Measurements from ENCODE around the gene NOTUM. TPM values are rescaled to one million over a fixed set of nuclear protein-coding genes. Genes with fewer than 3 reads are reported as not detected.

NOTUM gene
- total and polyA plus RNA-seq, 9 of the 15 experiments (the other 6 are each of a cell fraction or from before 2014, with no cell fraction given): 0.03 to 14.0 (median 4.1) TPM

GRCh38 chr17:81967533-81968395, 6.8 kb upstream of the NOTUM start (continued):
- TF ChIP-seq ZHX1 (conservative IDR thresholded peaks at IDR 0.05; ENCODE audit: low read length): no peak
- peak; percentile 47 for TF ChIP-seq TAF1 (IDR thresholded peaks at IDR 0.05; ENCODE audit: control insufficient read depth, extremely low read depth, insufficient read depth, low read length, severe bottlenecking)
- TF ChIP-seq NKRF (IDR thresholded peaks at IDR 0.05; ENCODE audit: borderline replicate concordance): no peak
- TF ChIP-seq KDM5B (IDR thresholded peaks at IDR 0.05; ENCODE audit: insufficient replicate concordance, low read depth, low read length): no peak
- peak; percentile 82 for TF ChIP-seq RNF2 (IDR thresholded peaks at IDR 0.05)
- TF ChIP-seq FOXA1 (IDR thresholded peaks at IDR 0.05; ENCODE audit: borderline replicate concordance): no peak
- 0 out of 4 replicates have a peak, but pooled peaks of 1 of the 2 experiments have one; percentile 42 for TF ChIP-seq FOXK2 (conservative IDR thresholded peaks at IDR 0.05 in 1 of 2, IDR thresholded peaks at IDR 0.05 in 1 of 2; ENCODE audit: low read depth in 2 of 2)
- peak; percentile 65; the same call in 1 of the 2 replicates for TF ChIP-seq ZNF263 (CRISPR knock-in tag; IDR thresholded peaks at IDR 0.05; ENCODE audit: borderline replicate concordance)
- TF ChIP-seq ZFP36 (IDR thresholded peaks at IDR 0.05; ENCODE audit: low read depth, low read length, partially characterized antibody): peak; percentile 92
- TF ChIP-seq BCOR (IDR thresholded peaks at IDR 0.05): peak; percentile 77
- TF ChIP-seq RFX5 (IDR thresholded peaks at IDR 0.05; ENCODE audit: low read depth, low read length): no peak
- TF ChIP-seq L3MBTL2 (IDR thresholded peaks at IDR 0.05): peak; percentile 83
- peak; percentile 96 for TF ChIP-seq USF1 (CRISPR knock-in tag; IDR thresholded peaks at IDR 0.05)
- peak; percentile 61 for TF ChIP-seq ARID4B (CRISPR knock-in tag; IDR thresholded peaks at IDR 0.05)
- TF ChIP-seq ADNP (tag; IDR thresholded peaks at IDR 0.05): no peak
- TF ChIP-seq ZBTB7A (IDR thresholded peaks at IDR 0.05; ENCODE audit: borderline replicate concordance, control insufficient read depth, low read depth, low read length): peak; percentile 83
